IMR-90 (cell line): ENCODE measurements around the gene RNF6. TPM values are rescaled to one million over a fixed set of nuclear protein-coding genes. Genes with fewer than 3 reads are reported as not detected.

ENCODE experiments used
- ATAC-seq: fragments of 200-7000 bp; cut with Tn5 transposase; 2 replicates; pipeline ENCODE4 v1.9.1; 2020; ENCODE audit warnings: low read depth, mild to moderate bottlenecking, moderate library complexity
- BruUV-seq: library from RNA; stranded (reverse); fragments of 400-500 nt; replicated peaks from 2 replicates; lab custom pipeline; 2021; lab: Mats Ljungman, UMichigan
- CTCF ChIA-PET: fragments of 300-600 bp; formaldehyde crosslinking; extraction: SDS; loops from one replicate; lab custom pipeline; 2021; ENCODE audit warnings: antibody characterized with exemption; lab: Yijun Ruan, JAX
- POLR2A ChIA-PET: fragments of 300-600 bp; sonication (Branson Sonifier 250); formaldehyde crosslinking; loops from one replicate; lab custom pipeline; 2022; ENCODE audit warnings: antibody characterized with exemption; ENCODE audit not compliant: unreplicated experiment; lab: Charles Lee
- DNase-seq: peaks from one replicate; pipeline ENCODE4 v3.0.0; 2013
- H2AFZ ChIP-seq: replicated peaks from 2 replicates; pipeline ENCODE3; 2013; ENCODE audit warnings: low read length, mild to moderate bottlenecking; ENCODE audit not compliant: poor library complexity
- H2AK5ac ChIP-seq: 2 replicates; pipeline ENCODE4 v1.6.1; 2013; ENCODE audit warnings: low read depth, low read length, inconsistent platforms
- H2AK9ac ChIP-seq: replicated peaks from 2 replicates; pipeline ENCODE3; 2013; ENCODE audit warnings: mild to moderate bottlenecking, low read depth, low read length, moderate library complexity; ENCODE audit not compliant: poor library complexity
- H2BK120ac ChIP-seq: 2 replicates; pipeline ENCODE4 v1.6.1; 2013; ENCODE audit warnings: low read depth, low read length, inconsistent platforms
- H2BK15ac ChIP-seq: 3 replicates; pipeline ENCODE4 v1.6.1; 2013; ENCODE audit warnings: low read depth, low read length, inconsistent platforms
- H2BK20ac ChIP-seq: 2 replicates; pipeline ENCODE4 v1.6.1; 2013; ENCODE audit warnings: low read depth, mild to moderate bottlenecking, inconsistent platforms, low read length, moderate library complexity
- H2BK5ac ChIP-seq: 2 replicates; pipeline ENCODE4 v1.6.1; 2013; ENCODE audit warnings: mild to moderate bottlenecking, low read depth, low read length, inconsistent platforms; ENCODE audit not compliant: poor library complexity, severe bottlenecking
- H3K14ac ChIP-seq: replicated peaks from 2 replicates; pipeline ENCODE4 v1.6.1; 2013; ENCODE audit warnings: low read depth, low read length, inconsistent platforms
- H3K18ac ChIP-seq: 2 replicates; pipeline ENCODE4 v1.6.1; 2013; ENCODE audit warnings: low read depth, low read length, control low read depth
- H3K23ac ChIP-seq: 2 replicates; pipeline ENCODE4 v1.6.1; 2013; ENCODE audit warnings: low read depth, low read length, inconsistent platforms
- H3K27ac ChIP-seq: 2 replicates; pipeline ENCODE4 v1.5.1; 2013; ENCODE audit warnings: mild to moderate bottlenecking, control low read depth, low read length; ENCODE audit not compliant: insufficient read depth
- H3K27me3 ChIP-seq: 2 replicates; pipeline ENCODE4 v1.6.1; 2013; ENCODE audit warnings: low read length; ENCODE audit not compliant: control insufficient read depth, insufficient read depth
- H3K36me3 ChIP-seq: 2 replicates; pipeline ENCODE4 v1.6.1; 2013; ENCODE audit warnings: low read length, mixed read lengths; ENCODE audit not compliant: control insufficient read depth, insufficient read depth
- H3K4ac ChIP-seq: 2 replicates; pipeline ENCODE4 v1.6.1; 2013; ENCODE audit warnings: low read depth, low read length, inconsistent platforms
- H3K4me1 ChIP-seq: 2 replicates; pipeline ENCODE4 v1.6.1; 2013; ENCODE audit warnings: low read length, mixed read lengths; ENCODE audit not compliant: control insufficient read depth, insufficient read depth
- H3K4me2 ChIP-seq: 2 replicates; pipeline ENCODE4 v1.6.1; 2013; ENCODE audit warnings: low read depth, mild to moderate bottlenecking, control low read depth, low read length, moderate library complexity
- H3K4me3 ChIP-seq: 2 replicates; pipeline ENCODE4 v1.5.1; 2013; ENCODE audit warnings: low read depth, mild to moderate bottlenecking, control low read depth, low read length, moderate library complexity; ENCODE audit not compliant: insufficient read depth
- H3K56ac ChIP-seq: 2 replicates; pipeline ENCODE4 v1.6.1; 2013; ENCODE audit warnings: low read length, inconsistent platforms; ENCODE audit not compliant: insufficient read depth; ENCODE audit errors: extremely low read depth
- H3K79me1 ChIP-seq, 2 experiments: 2 replicates each; pipeline ENCODE4 v1.6.1; 2013; ENCODE audit warnings: low read length in 2 of 2, inconsistent platforms in 1 of 2, low read depth in 1 of 2
- H3K9ac ChIP-seq: 2 replicates; pipeline ENCODE4 v1.6.1; 2013; ENCODE audit warnings: low read depth, low read length, control low read depth
- H3K9me1 ChIP-seq: 2 replicates; pipeline ENCODE4 v1.6.1; 2013; ENCODE audit warnings: low read length, inconsistent platforms; ENCODE audit not compliant: insufficient read depth
- H3K9me3 ChIP-seq: 2 replicates; pipeline ENCODE4 v1.6.1; 2013; ENCODE audit warnings: low read length; ENCODE audit not compliant: control insufficient read depth, insufficient read depth
- H4K20me1 ChIP-seq: 2 replicates; pipeline ENCODE4 v1.6.1; 2013; ENCODE audit warnings: low read length, inconsistent platforms; ENCODE audit not compliant: insufficient read depth
- H4K5ac ChIP-seq: 2 replicates; pipeline ENCODE4 v1.6.1; 2013; ENCODE audit warnings: mild to moderate bottlenecking, low read depth, low read length, control low read depth
- H4K8ac ChIP-seq, 2 experiments: 2 replicates each; pipeline ENCODE4 v1.6.1; 2013; ENCODE audit warnings: low read depth in 2 of 2, low read length in 2 of 2, control low read depth in 1 of 2, inconsistent platforms in 1 of 2
- H4K91ac ChIP-seq: 2 replicates; pipeline ENCODE4 v1.6.1; 2013; ENCODE audit warnings: low read depth, low read length, inconsistent platforms; ENCODE audit not compliant: insufficient read depth
- BHLHE40 ChIP-seq: fragments of 150-350 bp; IDR thresholded peaks from 2 replicates; pipeline ENCODE4 v1.6.1; 2016; ENCODE audit warnings: mild to moderate bottlenecking, low read depth, low read length
- CEBPB ChIP-seq: IDR thresholded peaks from 2 replicates; pipeline ENCODE4 v1.6.1; 2012; ENCODE audit warnings: low read depth, low read length, improper control_type of control experiment
- CHD1 ChIP-seq: IDR thresholded peaks from 2 replicates; pipeline ENCODE4 v1.6.1; 2012; ENCODE audit warnings: low read depth, low read length, improper control_type of control experiment
- MAZ ChIP-seq: IDR thresholded peaks from 2 replicates; pipeline ENCODE4 v1.6.1; 2012; ENCODE audit warnings: low read depth, mild to moderate bottlenecking, low read length, improper control_type of control experiment, moderate library complexity, borderline replicate concordance
- MXI1 ChIP-seq: IDR thresholded peaks from 2 replicates; pipeline ENCODE4 v1.6.1; 2012; ENCODE audit warnings: low read depth, mild to moderate bottlenecking, low read length, moderate library complexity, borderline replicate concordance
- POLR2A ChIP-seq: IDR thresholded peaks from 2 replicates; pipeline ENCODE4 v1.6.1; 2012; ENCODE audit warnings: mild to moderate bottlenecking, low read depth, low read length
- RAD21 ChIP-seq: IDR thresholded peaks from 2 replicates; pipeline ENCODE4 v1.6.1; 2012; ENCODE audit warnings: low read length, improper control_type of control experiment
- RCOR1 ChIP-seq: IDR thresholded peaks from 2 replicates; pipeline ENCODE4 v1.6.1; 2012; ENCODE audit warnings: mild to moderate bottlenecking, low read length, improper control_type of control experiment; ENCODE audit not compliant: insufficient replicate concordance
- WGBS, 2 experiments: methylation state at CpG; one replicate each; pipeline versions ENCODE4 v1.1.5 to v1.1.7; 2013; ENCODE audit warnings: missing lambda C conversion rate in 2 of 2; ENCODE audit not compliant: insufficient read length in 1 of 2; ENCODE audit errors: extremely low coverage in 2 of 2; 5-methylcytosine and 5-hydroxymethylcytosine counted together
- dilution Hi-C: fragments of 300-500 bp; cut with HindIII; formaldehyde crosslinking; loops from one replicate; pipeline ENCODE4 v1.14.3; 2018; ENCODE audit warnings: low sequenced_read_pairs; ENCODE audit not compliant: unreplicated experiment
- in situ Hi-C: fragments of 300-500 bp; cut with MboI; formaldehyde crosslinking; loops from 3 replicates; pipeline ENCODE4 v1.14.3; 2019; ENCODE audit warnings: low sequenced_read_pairs, inconsistent platforms, mixed read lengths
- intact Hi-C: fragments of 100-400 bp; cut with micrococcal nuclease; formaldehyde crosslinking; loops from 2 replicates; pipeline ENCODE4 v1.10.0; 2022
- polyA plus RNA-seq, 3 experiments: library from polyadenylated mRNA; depleted of rRNA; stranded (reverse); fragments of >200 nt; gene quantifications; 2 replicates each; pipeline ENCODE4 v1.2.3, GENCODE V29; 2012; ENCODE audit warnings: low replicate concordance in 1 of 3
- total RNA-seq: library from RNA; depleted of rRNA; stranded (reverse); fragments of >200 nt; gene quantifications from 2 replicates; pipeline ENCODE4 v1.2.3, GENCODE V29; 2012
- TF ChIP-seq, protein P1 (sequence below): conservative IDR thresholded peaks from 2 replicates; pipeline ENCODE4 v1.5.1; 2012; ENCODE audit warnings: mild to moderate bottlenecking, low read depth, low read length, improper control_type of control experiment
- TF ChIP-seq, protein P2 (sequence below): fragments of 150-350 bp; IDR thresholded peaks from 2 replicates; pipeline ENCODE4 v1.6.1; 2017; ENCODE audit warnings: mild to moderate bottlenecking, antibody characterized with exemption, low read length, low read depth
- TF ChIP-seq, protein P3 (sequence below): fragments of 150-350 bp; IDR thresholded peaks from 2 replicates; pipeline ENCODE4 v1.6.1; 2016; ENCODE audit warnings: low read depth, mild to moderate bottlenecking, low read length, moderate library complexity, borderline replicate concordance

RNF6 gene
- total and polyA plus RNA-seq, 2 of the 4 experiments (the other 2 are of a cell fraction): 22.9 to 33.3 TPM

DNA sequence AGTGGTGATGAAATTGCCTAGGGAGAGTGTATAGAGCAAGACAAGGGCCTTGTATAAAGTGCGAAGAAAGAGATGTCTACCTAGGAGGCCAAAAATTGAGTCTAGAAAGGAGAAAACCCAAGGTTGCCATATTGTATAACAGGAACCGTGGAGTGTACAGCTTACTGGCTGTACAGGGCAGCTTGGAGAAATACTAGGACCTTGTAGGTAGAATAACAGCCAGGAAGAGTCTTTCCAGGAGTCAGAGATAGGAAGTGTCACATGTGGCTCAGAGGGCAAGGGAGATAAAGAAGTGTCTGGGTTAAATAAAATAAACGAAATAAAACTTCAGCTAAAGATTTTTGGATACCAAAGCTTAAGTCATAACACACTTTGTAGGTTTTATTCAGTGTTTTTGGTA lies 44.2 kb upstream of the RNF6 start:
- no peak overlapping the region for H4K8ac ChIP-seq
- H3K23ac ChIP-seq: no peak overlapping the region
- no peaks in the 10 kb centered on the region for H3K36me3 ChIP-seq
- H3K4me3 ChIP-seq: no peak overlapping the region
- H3K4me1 ChIP-seq: no peaks in the 10 kb centered on the region
- dilution Hi-C loops (no loop called here), intact Hi-C loops (loop anchor here (10.0 kb wide), 1 partner anchor 78 kb away; no protein-coding TSS in a partner anchor), in situ Hi-C loops (no loop called here)
- no peak overlapping the region for H4K91ac ChIP-seq
- no peak overlapping the region for H2BK20ac ChIP-seq
- no peak overlapping the region for H4K5ac ChIP-seq
- ATAC-seq (no peak), DNase-seq (no peak)
- TF ChIP-seq MAZ (no peak), CEBPB (no peak), BHLHE40 (no peak), RCOR1 (no peak), MXI1 (no peak), RAD21 (no peak), POLR2A (no peak), CHD1 (no peak)
- TF ChIP-seq, protein P1, sequence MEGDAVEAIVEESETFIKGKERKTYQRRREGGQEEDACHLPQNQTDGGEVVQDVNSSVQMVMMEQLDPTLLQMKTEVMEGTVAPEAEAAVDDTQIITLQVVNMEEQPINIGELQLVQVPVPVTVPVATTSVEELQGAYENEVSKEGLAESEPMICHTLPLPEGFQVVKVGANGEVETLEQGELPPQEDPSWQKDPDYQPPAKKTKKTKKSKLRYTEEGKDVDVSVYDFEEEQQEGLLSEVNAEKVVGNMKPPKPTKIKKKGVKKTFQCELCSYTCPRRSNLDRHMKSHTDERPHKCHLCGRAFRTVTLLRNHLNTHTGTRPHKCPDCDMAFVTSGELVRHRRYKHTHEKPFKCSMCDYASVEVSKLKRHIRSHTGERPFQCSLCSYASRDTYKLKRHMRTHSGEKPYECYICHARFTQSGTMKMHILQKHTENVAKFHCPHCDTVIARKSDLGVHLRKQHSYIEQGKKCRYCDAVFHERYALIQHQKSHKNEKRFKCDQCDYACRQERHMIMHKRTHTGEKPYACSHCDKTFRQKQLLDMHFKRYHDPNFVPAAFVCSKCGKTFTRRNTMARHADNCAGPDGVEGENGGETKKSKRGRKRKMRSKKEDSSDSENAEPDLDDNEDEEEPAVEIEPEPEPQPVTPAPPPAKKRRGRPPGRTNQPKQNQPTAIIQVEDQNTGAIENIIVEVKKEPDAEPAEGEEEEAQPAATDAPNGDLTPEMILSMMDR: no peak
- TF ChIP-seq, protein P2, sequence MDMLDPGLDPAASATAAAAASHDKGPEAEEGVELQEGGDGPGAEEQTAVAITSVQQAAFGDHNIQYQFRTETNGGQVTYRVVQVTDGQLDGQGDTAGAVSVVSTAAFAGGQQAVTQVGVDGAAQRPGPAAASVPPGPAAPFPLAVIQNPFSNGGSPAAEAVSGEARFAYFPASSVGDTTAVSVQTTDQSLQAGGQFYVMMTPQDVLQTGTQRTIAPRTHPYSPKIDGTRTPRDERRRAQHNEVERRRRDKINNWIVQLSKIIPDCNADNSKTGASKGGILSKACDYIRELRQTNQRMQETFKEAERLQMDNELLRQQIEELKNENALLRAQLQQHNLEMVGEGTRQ: no peak
- TF ChIP-seq, protein P3, sequence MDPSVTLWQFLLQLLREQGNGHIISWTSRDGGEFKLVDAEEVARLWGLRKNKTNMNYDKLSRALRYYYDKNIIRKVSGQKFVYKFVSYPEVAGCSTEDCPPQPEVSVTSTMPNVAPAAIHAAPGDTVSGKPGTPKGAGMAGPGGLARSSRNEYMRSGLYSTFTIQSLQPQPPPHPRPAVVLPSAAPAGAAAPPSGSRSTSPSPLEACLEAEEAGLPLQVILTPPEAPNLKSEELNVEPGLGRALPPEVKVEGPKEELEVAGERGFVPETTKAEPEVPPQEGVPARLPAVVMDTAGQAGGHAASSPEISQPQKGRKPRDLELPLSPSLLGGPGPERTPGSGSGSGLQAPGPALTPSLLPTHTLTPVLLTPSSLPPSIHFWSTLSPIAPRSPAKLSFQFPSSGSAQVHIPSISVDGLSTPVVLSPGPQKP: no peak
- no peak overlapping the region for H2AK9ac ChIP-seq
- H3K4ac ChIP-seq: no peak overlapping the region
- H4K20me1 ChIP-seq: peaks cover 39% of the 10 kb centered on the region
- no peaks in the 10 kb centered on the region for H3K9me3 ChIP-seq
- H3K56ac ChIP-seq: no peak overlapping the region
- H3K18ac ChIP-seq: no peak overlapping the region
- no peak overlapping the region for H3K14ac ChIP-seq
- POLR2A ChIA-PET: no interaction called here
- H3K79me1 ChIP-seq: peaks cover 17 to 63% of the 10 kb centered on the region in 2 experiments
- no peak overlapping the region for H2AFZ ChIP-seq
- CTCF ChIA-PET: no interaction called here
- BruUV-seq: no TSS peak
- H2BK5ac ChIP-seq: no peak overlapping the region
- no CpG with 5 or more reads among the region's 3 CpGs for WGBS, 2 experiments
- no peak overlapping the region for H2BK120ac ChIP-seq
- no peaks in the 10 kb centered on the region for H3K27me3 ChIP-seq
- H2BK15ac ChIP-seq: no peak overlapping the region
- no peak overlapping the region for H3K27ac ChIP-seq
- H3K4me2 ChIP-seq: no peak overlapping the region
- H2AK5ac ChIP-seq: no peak overlapping the region
- H3K9ac ChIP-seq: no peak overlapping the region
- peaks cover 3% of the 10 kb centered on the region; the same call in 1 of the 2 replicates for H3K9me1 ChIP-seq
